Testis (tissue), 3 donors: ENCODE data around the gene COPZ1. TPM values are rescaled to one million over a fixed set of nuclear protein-coding genes. Genes with fewer than 3 reads are reported as not detected.

Experiments
- DNase-seq: peaks from one replicate; pipeline ENCODE4 v3.0.0-alpha.2; 2019
- H3K27ac ChIP-seq, 2 donors: fragments of 200-600 bp; sonication (generic); one replicate each; pipeline ENCODE4 v1.5.1; 2019
- H3K27me3 ChIP-seq: fragments of 200-600 bp; sonication (generic); one replicate; pipeline ENCODE4 v1.5.1; 2019
- H3K36me3 ChIP-seq: fragments of 200-600 bp; sonication (generic); one replicate; pipeline ENCODE4 v1.5.1; 2017; ENCODE audit warnings: low read depth; ENCODE audit errors: missing control alignments
- H3K4me1 ChIP-seq: fragments of 200-600 bp; sonication (generic); one replicate; pipeline ENCODE4 v1.5.1; 2019
- H3K4me3 ChIP-seq, 2 donors: fragments of 200-600 bp; sonication (generic); one replicate each; pipeline ENCODE4 v1.5.1; 2017 to 2019
- H3K9me3 ChIP-seq: fragments of 200-600 bp; sonication (generic); one replicate; pipeline ENCODE4 v1.5.1; 2017
- CTCF ChIP-seq, 3 experiments: fragments of 450-650 bp in 2 of 3; fragments of 200-600 bp in 1 of 3; sonication (generic) in 1 of 3; IDR thresholded peaks; one replicate each; pipeline ENCODE4 v1.5.1; 2016 to 2019; ENCODE audit warnings: antibody characterized with exemption in 3 of 3, mild to moderate bottlenecking in 2 of 3, moderate library complexity in 1 of 3
- POLR2A ChIP-seq: fragments of 450-650 bp; IDR thresholded peaks from one replicate; pipeline ENCODE4 v1.6.1; 2017; ENCODE audit warnings: antibody characterized with exemption, mild to moderate bottlenecking, moderate library complexity
- WGBS, 2 donors: methylation state at CpG; one replicate each; pipeline ENCODE4 v1.1.5; 2018; 5-methylcytosine and 5-hydroxymethylcytosine counted together
- intact Hi-C: fragments of 100-400 bp; cut with DNase I; formaldehyde crosslinking; loops from one replicate; pipeline ENCODE4 v1.15.1; 2023; ENCODE audit warnings: low total_unique reads
- polyA plus RNA-seq: library from polyadenylated mRNA; stranded (reverse); fragments of 350-450 nt; fragmentation: Illumina TruSeq; extraction: RNeasy Lipid Tissue Mini Kit (QIAGEN cat#74804); gene quantifications from one replicate; pipeline ENCODE4 v1.2.3, GENCODE V29; 2014; ENCODE audit warnings: low read depth, low replicate concordance; ENCODE audit not compliant: insufficient read depth
- total RNA-seq, 2 donors: library from RNA; depleted of rRNA; stranded (reverse); fragments of >200 nt; gene quantifications; one replicate each; pipeline ENCODE4 v1.2.3, GENCODE V29; 2016

Gene COPZ1
- total and polyA plus RNA-seq, 3 donors from 2014 or later: 45.9 to 123 (median 63.9) TPM

DNA sequence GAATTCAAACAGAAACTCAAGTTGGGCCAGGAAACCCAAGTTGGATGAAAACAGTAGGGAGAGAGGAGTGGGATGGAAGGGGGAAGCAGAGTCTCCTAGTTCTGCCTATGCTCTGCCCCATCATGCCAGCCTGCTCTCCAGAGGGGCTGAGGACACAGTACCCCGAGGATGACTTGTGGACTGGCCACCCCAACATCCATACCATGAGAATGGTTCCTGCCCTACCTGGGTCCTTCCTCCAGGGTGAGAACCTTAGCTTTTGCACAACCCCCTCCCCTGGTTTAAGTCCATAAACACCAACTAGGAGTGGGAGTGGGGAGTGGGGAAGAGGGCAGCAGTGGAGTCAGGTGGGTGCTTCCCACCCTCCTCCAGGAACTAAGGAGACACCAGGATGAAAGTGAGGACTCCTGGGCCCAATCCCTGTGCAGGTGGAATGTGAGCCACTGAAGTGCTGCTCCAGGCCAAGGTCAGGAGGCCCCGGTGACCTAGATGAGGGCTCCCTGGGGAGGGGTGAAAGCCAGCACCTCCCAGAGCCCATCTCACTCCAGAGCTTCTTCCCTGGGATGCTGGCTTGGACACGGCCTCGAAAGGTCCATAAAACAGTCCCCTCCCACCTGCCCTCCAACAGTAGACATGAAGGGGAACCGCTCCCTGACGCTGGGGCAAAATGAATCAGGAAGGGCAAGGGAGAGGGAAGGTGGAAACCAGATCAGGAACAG is 53.0 kb downstream of the COPZ1 start:
- Histone ChIP-seq H3K36me3 (no peaks in the 10 kb centered on the region), H3K4me1 (peaks cover 16% of the 10 kb centered on the region), H3K4me3 (no peak overlapping the region), H3K9me3 (no peaks in the 10 kb centered on the region), H3K27me3 (no peaks in the 10 kb centered on the region), H3K27ac (peak overlapping the region in 1 of 2 donors; percentile 50)
- 74 to 79% methylated on average over 6 of the region's 6 CpGs for WGBS, 2 donors
- no peak for DNase-seq
- intact Hi-C loops: loop anchor here (10.0 kb wide), 1 partner anchor 153 kb away; no protein-coding TSS in a partner anchor
- no peak for TF ChIP-seq POLR2A
- TF ChIP-seq CTCF (IDR thresholded peaks at IDR 0.05): no peak

DNA sequence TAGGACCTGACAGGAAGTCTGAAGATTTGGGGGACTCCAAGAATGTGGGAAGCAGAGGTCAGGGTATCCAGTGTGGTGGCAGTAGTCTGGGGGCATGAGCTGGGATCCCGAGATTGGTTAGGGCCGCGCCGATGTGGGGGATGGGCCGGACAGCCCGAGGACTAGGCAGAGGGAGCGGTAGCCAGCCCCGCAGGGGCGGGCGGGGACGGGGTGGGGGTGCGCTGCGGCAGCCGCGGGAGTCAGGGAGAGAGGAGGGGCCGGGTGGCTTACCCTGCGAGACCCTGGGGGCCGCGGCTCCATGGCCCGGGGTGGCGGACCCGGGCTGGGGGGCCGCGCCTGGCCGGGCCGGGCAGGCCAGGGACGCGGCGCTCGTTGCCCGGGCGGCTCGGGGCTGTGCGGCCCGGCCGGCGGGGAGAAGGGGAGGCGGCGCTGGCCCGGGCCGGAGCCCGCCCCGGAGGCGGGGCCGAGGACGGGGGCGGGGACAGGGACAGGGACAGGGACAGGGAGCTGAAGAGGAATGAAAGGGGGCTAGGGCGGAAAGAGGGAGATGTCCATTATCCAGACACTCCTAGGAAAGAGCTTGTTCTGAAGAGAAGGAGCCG is 54.0 kb downstream of the COPZ1 start:
- Histone ChIP-seq H3K4me3 (peak overlapping the region; percentile 50 to 53), H3K27me3 (no peaks in the 10 kb centered on the region), H3K36me3 (no peaks in the 10 kb centered on the region), H3K27ac (peak overlapping the region in 1 of 2 donors; percentile 50), H3K9me3 (no peaks in the 10 kb centered on the region), H3K4me1 (peaks cover 16% of the 10 kb centered on the region)
- no peak for TF ChIP-seq CTCF (IDR thresholded peaks at IDR 0.05)
- no peak for TF ChIP-seq POLR2A
- intact Hi-C loops: loop anchor here (10.0 kb wide), 1 partner anchor 154 kb away; no protein-coding TSS in a partner anchor
- DNase-seq: peak; percentile 53
- 10 to 11% methylated on average over 6 to 44 of the region's 49 CpGs for WGBS, 2 donors

DNA sequence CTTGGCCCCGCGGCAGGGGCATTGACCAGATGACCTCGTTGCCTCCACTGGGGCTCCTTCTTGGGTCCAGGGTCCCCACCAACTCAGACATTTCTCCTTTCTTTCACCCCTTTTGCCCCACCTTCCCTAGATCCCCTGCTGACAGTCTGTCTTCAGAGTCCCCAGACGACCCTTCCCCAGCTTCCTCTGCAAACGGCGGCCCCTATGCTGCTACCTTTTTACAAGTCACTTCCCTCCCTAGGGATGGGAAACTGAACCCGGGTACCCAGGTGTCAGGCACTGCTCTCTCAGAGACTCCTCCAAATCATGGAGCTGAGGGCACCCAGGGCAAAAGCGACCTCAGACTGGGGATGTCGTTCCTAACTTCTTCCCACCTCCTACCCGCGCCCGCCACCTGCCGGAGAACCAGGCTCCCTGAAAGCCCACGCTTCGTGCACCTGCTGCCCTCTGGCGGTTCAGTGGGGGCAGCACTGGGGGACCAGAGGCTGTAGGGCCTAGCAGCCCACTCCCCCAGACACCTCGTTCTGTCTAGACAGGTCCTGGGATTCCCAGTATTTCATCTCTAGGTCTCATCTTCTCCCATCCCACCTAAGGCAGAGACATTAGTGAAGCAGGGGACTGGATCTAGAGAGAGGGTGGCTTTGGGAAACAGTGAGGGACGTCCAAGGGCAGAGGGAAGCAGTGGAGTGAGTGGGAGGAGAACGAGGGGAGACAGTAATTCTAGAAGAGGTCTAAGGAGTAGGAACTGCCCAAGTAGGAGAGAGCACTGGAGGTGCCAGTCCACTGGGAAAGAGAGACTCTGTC is 54.7 kb downstream of the COPZ1 start:
- DNase-seq: peak; percentile 93
- H3K4me3 ChIP-seq: peak overlapping the region; percentile 50 to 53
- peak overlapping the region; percentile 50 to 70 for H3K27ac ChIP-seq
- H3K4me1 ChIP-seq: peaks cover 13% of the 10 kb centered on the region
- H3K36me3 ChIP-seq: no peaks in the 10 kb centered on the region
- no peaks in the 10 kb centered on the region for H3K27me3 ChIP-seq
- 7 to 13% methylated on average over 19 of the region's 19 CpGs for WGBS, 2 donors
- no peaks in the 10 kb centered on the region for H3K9me3 ChIP-seq
- intact Hi-C loops: loop anchor here (10.0 kb wide), 1 partner anchor 155 kb away; no protein-coding TSS in a partner anchor
- TF ChIP-seq POLR2A (no peak), CTCF (IDR thresholded peaks at IDR 0.05) (peak; percentile 96 to 100 (median 98))

- Histone ChIP-seq H3K36me3 (no peaks in the 10 kb centered on the region), H3K27ac (no peak overlapping the region), H3K9me3 (no peaks in the 10 kb centered on the region), H3K4me1 (peaks cover 16% of the 10 kb centered on the region), H3K4me3 (no peak overlapping the region), H3K27me3 (no peaks in the 10 kb centered on the region)
- TF ChIP-seq POLR2A: no peak
- TF ChIP-seq CTCF (IDR thresholded peaks at IDR 0.05): no peak
- WGBS, 2 donors: 95 to 98% methylated on average over 4 of the region's 4 CpGs
- intact Hi-C loops: no loop called here
- no peak for DNase-seq
Observed at GRCh38 chr12:54381136-54381535, 56.2 kb downstream of the COPZ1 start.
